ENCODE results near the gene KCNK7. TPM values are rescaled to one million over a fixed set of nuclear protein-coding genes. Genes with fewer than 3 reads are reported as not detected.
A peak's percentile ranks its signal among the peaks of the same experiment; 100 is the strongest.

The KCNK7 gene
- total and polyA plus RNA-seq, 2 experiments from 2014 or later, result 0.60 TPM; not detected in 1

- no peaks in the 10 kb centered on the region for H3K36me3 ChIP-seq (ENCODE audit: insufficient read depth)
- DNase-seq (ENCODE audit: low spot score) (no peak), ATAC-seq (peak; percentile 15)
- TF ChIP-seq, protein P1, sequence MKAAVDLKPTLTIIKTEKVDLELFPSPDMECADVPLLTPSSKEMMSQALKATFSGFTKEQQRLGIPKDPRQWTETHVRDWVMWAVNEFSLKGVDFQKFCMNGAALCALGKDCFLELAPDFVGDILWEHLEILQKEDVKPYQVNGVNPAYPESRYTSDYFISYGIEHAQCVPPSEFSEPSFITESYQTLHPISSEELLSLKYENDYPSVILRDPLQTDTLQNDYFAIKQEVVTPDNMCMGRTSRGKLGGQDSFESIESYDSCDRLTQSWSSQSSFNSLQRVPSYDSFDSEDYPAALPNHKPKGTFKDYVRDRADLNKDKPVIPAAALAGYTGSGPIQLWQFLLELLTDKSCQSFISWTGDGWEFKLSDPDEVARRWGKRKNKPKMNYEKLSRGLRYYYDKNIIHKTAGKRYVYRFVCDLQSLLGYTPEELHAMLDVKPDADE (IDR thresholded peaks at IDR 0.05), result no peak
- TF ChIP-seq, protein P2, sequence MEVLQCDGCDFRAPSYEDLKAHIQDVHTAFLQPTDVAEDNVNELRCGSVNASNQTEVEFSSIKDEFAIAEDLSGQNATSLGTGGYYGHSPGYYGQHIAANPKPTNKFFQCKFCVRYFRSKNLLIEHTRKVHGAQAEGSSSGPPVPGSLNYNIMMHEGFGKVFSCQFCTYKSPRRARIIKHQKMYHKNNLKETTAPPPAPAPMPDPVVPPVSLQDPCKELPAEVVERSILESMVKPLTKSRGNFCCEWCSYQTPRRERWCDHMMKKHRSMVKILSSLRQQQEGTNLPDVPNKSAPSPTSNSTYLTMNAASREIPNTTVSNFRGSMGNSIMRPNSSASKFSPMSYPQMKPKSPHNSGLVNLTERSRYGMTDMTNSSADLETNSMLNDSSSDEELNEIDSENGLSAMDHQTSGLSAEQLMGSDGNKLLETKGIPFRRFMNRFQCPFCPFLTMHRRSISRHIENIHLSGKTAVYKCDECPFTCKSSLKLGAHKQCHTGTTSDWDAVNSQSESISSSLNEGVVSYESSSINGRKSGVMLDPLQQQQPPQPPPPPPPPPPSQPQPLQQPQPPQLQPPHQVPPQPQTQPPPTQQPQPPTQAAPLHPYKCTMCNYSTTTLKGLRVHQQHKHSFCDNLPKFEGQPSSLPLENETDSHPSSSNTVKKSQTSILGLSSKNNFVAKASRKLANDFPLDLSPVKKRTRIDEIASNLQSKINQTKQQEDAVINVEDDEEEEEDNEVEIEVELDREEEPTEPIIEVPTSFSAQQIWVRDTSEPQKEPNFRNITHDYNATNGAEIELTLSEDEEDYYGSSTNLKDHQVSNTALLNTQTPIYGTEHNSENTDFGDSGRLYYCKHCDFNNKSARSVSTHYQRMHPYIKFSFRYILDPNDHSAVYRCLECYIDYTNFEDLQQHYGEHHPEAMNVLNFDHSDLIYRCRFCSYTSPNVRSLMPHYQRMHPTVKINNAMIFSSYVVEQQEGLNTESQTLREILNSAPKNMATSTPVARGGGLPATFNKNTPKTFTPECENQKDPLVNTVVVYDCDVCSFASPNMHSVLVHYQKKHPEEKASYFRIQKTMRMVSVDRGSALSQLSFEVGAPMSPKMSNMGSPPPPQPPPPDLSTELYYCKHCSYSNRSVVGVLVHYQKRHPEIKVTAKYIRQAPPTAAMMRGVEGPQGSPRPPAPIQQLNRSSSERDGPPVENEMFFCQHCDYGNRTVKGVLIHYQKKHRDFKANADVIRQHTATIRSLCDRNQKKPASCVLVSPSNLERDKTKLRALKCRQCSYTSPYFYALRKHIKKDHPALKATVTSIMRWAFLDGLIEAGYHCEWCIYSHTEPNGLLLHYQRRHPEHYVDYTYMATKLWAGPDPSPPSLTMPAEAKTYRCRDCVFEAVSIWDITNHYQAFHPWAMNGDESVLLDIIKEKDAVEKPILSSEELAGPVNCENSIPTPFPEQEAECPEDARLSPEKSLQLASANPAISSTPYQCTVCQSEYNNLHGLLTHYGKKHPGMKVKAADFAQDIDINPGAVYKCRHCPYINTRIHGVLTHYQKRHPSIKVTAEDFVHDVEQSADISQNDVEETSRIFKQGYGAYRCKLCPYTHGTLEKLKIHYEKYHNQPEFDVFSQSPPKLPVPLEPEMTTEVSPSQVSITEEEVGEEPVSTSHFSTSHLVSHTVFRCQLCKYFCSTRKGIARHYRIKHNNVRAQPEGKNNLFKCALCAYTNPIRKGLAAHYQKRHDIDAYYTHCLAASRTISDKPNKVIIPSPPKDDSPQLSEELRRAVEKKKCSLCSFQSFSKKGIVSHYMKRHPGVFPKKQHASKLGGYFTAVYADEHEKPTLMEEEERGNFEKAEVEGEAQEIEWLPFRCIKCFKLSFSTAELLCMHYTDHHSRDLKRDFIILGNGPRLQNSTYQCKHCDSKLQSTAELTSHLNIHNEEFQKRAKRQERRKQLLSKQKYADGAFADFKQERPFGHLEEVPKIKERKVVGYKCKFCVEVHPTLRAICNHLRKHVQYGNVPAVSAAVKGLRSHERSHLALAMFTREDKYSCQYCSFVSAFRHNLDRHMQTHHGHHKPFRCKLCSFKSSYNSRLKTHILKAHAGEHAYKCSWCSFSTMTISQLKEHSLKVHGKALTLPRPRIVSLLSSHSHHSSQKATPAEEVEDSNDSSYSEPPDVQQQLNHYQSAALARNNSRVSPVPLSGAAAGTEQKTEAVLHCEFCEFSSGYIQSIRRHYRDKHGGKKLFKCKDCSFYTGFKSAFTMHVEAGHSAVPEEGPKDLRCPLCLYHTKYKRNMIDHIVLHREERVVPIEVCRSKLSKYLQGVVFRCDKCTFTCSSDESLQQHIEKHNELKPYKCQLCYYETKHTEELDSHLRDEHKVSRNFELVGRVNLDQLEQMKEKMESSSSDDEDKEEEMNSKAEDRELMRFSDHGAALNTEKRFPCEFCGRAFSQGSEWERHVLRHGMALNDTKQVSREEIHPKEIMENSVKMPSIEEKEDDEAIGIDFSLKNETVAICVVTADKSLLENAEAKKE (CRISPR knock-in tag; IDR thresholded peaks at IDR 0.05), result no peak
- TF ChIP-seq, protein P3, sequence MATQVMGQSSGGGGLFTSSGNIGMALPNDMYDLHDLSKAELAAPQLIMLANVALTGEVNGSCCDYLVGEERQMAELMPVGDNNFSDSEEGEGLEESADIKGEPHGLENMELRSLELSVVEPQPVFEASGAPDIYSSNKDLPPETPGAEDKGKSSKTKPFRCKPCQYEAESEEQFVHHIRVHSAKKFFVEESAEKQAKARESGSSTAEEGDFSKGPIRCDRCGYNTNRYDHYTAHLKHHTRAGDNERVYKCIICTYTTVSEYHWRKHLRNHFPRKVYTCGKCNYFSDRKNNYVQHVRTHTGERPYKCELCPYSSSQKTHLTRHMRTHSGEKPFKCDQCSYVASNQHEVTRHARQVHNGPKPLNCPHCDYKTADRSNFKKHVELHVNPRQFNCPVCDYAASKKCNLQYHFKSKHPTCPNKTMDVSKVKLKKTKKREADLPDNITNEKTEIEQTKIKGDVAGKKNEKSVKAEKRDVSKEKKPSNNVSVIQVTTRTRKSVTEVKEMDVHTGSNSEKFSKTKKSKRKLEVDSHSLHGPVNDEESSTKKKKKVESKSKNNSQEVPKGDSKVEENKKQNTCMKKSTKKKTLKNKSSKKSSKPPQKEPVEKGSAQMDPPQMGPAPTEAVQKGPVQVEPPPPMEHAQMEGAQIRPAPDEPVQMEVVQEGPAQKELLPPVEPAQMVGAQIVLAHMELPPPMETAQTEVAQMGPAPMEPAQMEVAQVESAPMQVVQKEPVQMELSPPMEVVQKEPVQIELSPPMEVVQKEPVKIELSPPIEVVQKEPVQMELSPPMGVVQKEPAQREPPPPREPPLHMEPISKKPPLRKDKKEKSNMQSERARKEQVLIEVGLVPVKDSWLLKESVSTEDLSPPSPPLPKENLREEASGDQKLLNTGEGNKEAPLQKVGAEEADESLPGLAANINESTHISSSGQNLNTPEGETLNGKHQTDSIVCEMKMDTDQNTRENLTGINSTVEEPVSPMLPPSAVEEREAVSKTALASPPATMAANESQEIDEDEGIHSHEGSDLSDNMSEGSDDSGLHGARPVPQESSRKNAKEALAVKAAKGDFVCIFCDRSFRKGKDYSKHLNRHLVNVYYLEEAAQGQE (IDR thresholded peaks at IDR 0.05; ENCODE audit: unreplicated experiment), result no peak
- TF ChIP-seq EZH2 (IDR thresholded peaks at IDR 0.05; ENCODE audit: low read depth, unreplicated experiment) (no peak), NANOG (IDR thresholded peaks at IDR 0.05; ENCODE audit: borderline replicate concordance) (no peak), EZH2phosphoT487 (IDR thresholded peaks at IDR 0.05; ENCODE audit: unreplicated experiment) (no peak), CTCF (conservative IDR thresholded peaks at IDR 0.05; ENCODE audit: low read depth in 2 of 2) (no peak), ZNF114 (CRISPR knock-in tag; IDR thresholded peaks at IDR 0.05) (no peak), CREB1 (CRISPR knock-in tag; IDR thresholded peaks at IDR 0.05; ENCODE audit: low read depth) (no peak), ZNF331 (CRISPR knock-in tag; IDR thresholded peaks at IDR 0.05; ENCODE audit: low read depth) (no peak), STAT1 (IDR thresholded peaks at IDR 0.05; ENCODE audit: unreplicated experiment) (no peak), POLR2AphosphoS5 (IDR thresholded peaks at IDR 0.05; ENCODE audit: low read depth) (no peak), JUNB (IDR thresholded peaks at IDR 0.05; ENCODE audit: unreplicated experiment) (no peak)
- peak overlapping the region; percentile 87 for H3K27ac ChIP-seq (ENCODE audit: low read depth)
- peaks cover 13% of the 10 kb centered on the region for H3K27me3 Mint-ChIP-seq (ENCODE audit: insufficient read depth, low read depth, poor library complexity)
- H3K9me2 ChIP-seq (ENCODE audit: insufficient read depth), result no peaks in the 10 kb centered on the region
- peaks cover 6% of the 10 kb centered on the region for H4K20me1 ChIP-seq (replicated peaks; ENCODE audit: insufficient read depth)
- H3K9me3 Mint-ChIP-seq, result no peaks in the 10 kb centered on the region
- H3K27me3 ChIP-seq (ENCODE audit: insufficient read depth), result peaks cover 3% of the 10 kb centered on the region; the same call in 1 of the 2 replicates
- H2AFZ ChIP-seq, result peak overlapping the region; percentile 98
- peak overlapping the region; percentile 99 for H3K4me2 ChIP-seq
- H3K4me3 ChIP-seq, result peak overlapping the region; percentile 91
- H3K4me1 Mint-ChIP-seq, result peaks cover 34% of the 10 kb centered on the region
- peak overlapping the region; percentile 100 for H3K4me3 Mint-ChIP-seq
- H3K27ac Mint-ChIP-seq, result peak overlapping the region; percentile 99
- peaks cover 9% of the 10 kb centered on the region for H3K36me3 Mint-ChIP-seq (ENCODE audit: low read depth)
- H3K4me1 ChIP-seq (ENCODE audit: insufficient read depth), result peaks cover 20% of the 10 kb centered on the region
- H3K79me2 ChIP-seq (replicated peaks; ENCODE audit: insufficient read depth), result peaks cover 8% of the 10 kb centered on the region
- peaks cover 27% of the 10 kb centered on the region for H3F3A ChIP-seq (replicated peaks; ENCODE audit: low read depth)
Observed at GRCh38 chr11:65569164-65569972, 26.2 kb downstream of the KCNK7 start.

Measured in GM23338 (cell line).